ENCODE measurements around the gene MAP7D1. TPM values are rescaled to one million over a fixed set of nuclear protein-coding genes. Genes with fewer than 3 reads are reported as not detected.

The MAP7D1 gene
- total and polyA plus RNA-seq, 2 donors (not counting 3 experiments of a cell fraction or from before 2014, with no cell fraction given), result 69.7 to 193 TPM

DNA sequence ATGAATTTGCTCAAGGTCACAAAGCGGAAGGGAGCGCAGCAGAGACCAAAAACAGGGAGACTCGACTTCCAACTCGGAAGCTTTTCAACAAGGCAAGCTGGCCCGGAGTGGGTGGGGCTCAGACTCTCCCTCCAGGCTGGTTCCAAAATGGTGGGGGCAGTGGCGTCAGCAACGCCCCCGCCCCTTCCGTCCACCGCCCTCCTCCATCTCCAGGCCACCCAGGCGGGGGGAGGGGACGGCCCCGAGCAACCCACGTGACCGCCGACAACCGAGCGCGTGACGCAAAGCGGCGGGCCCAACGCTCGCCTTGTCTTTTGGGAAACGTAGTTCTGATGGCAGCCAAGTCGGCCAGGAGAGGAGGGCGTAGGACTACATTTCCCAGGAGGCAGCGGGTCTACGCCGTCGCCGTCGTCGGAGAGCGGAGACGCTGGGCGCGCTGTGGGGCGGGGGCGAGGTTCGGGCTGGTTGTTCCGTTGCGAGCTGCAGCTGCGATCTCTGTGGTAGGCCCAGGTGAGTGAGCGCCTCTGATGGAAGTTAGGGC is 68.1 kb downstream of the MAP7D1 start, which contains the start of gene THRAP3:
Gene THRAP3, plus strand, starts transcription at position 448 of the 541 bp plus-strand sequence. CDS start 58,121 bp downstream, outside the sequence.
- Histone ChIP-seq H4K20me1 (replicated peaks; ENCODE audit: control insufficient read depth, extremely low read depth, insufficient read depth, low read length) (peaks cover 7% of the 10 kb centered on the region), H3K27me3 (ENCODE audit: control insufficient read depth in 2 of 2, insufficient read depth in 2 of 2, low read length in 2 of 2) (no peaks in the 10 kb centered on the region), H3K9ac (replicated peaks; ENCODE audit: extremely low read depth, insufficient read depth, low read length) (peak within 1 kb of the TSS; percentile 95), H3K79me2 (ENCODE audit: control insufficient read depth, insufficient read depth, low read length) (peaks cover 48% of the 10 kb centered on the region), H3K4me3 (replicated peaks in 1 of 3; ENCODE audit: insufficient read depth in 1 of 3, low read depth in 1 of 3, low read length in 3 of 3) (peak within 1 kb of the TSS; percentile 74 to 99 (median 78)), H3K9me1 (replicated peaks; ENCODE audit: control insufficient read depth, extremely low read depth, insufficient read depth, low read length) (no peaks in the 10 kb centered on the region), H3K9me3 (replicated peaks; ENCODE audit: control insufficient read depth, insufficient read depth, low read length) (no peaks in the 10 kb centered on the region), H3K4me1 (ENCODE audit: control insufficient read depth, extremely low read depth, insufficient read depth, low read length) (peaks cover 17% of the 10 kb centered on the region), H2AFZ (ENCODE audit: low read depth, low read length) (peak within 1 kb of the TSS; percentile 78), H3K36me3 (ENCODE audit: control insufficient read depth in 2 of 2, extremely low read depth in 1 of 2, insufficient read depth in 2 of 2, low read length in 2 of 2) (peaks cover 2 to 3% of the 10 kb centered on the region in 2 experiments), H3K27ac (ENCODE audit: insufficient read depth, low read depth, low read length) (peak within 1 kb of the TSS; percentile 89), H3K4me2 (ENCODE audit: insufficient read depth, low read length) (peak within 1 kb of the TSS; percentile 99)
- TF ChIP-seq EZH2 (IDR thresholded peaks at IDR 0.05; ENCODE audit: borderline replicate concordance, low read depth, low read length, severe bottlenecking) (no peak), POLR2A (IDR thresholded peaks at IDR 0.05; ENCODE audit: low read depth, low read length) (peak; percentile 93), FOS (IDR thresholded peaks at IDR 0.05; ENCODE audit: borderline replicate concordance, insufficient read depth, low read length) (peak; percentile 26), POLR2AphosphoS5 (IDR thresholded peaks at IDR 0.05; ENCODE audit: insufficient read depth, low read depth, low read length) (peak; percentile 79)
- TF ChIP-seq, protein P1, sequence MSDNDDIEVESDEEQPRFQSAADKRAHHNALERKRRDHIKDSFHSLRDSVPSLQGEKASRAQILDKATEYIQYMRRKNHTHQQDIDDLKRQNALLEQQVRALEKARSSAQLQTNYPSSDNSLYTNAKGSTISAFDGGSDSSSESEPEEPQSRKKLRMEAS (IDR thresholded peaks at IDR 0.05; ENCODE audit: insufficient read depth, insufficient read length), result peak; percentile 93
- intact Hi-C loops (cut with micrococcal nuclease), result loop anchor here (1.0 to 5.0 kb wide), 4 partner anchors 36 to 1032 kb away; partner anchors contain the start of genes SFPQ and TRAPPC3
- FAIRE-seq, result peak; percentile 97
- BruUV-seq (replicated peaks), result no TSS peak
- ChIA-PET CTCF (interaction anchor here (0.6 to 2.9 kb wide), 15 partner anchors 10 to 227 kb away, joined by 3 to 17 read pairs (median 4); partner anchors contain the start of gene TRAPPC3), POLR2A (interaction anchor here (0.5 to 1.7 kb wide), 9 partner anchors 12 to 83 kb away, joined by 3 to 13 read pairs (median 3); partner anchors contain the start of gene MAP7D1)
- DNase-seq (ENCODE audit: low read depth, low spot score), result peak; percentile 100
- dilution Hi-C loops (cut with MboI; ENCODE audit: extremely low pct_ligation_motif_present, low sequenced_read_pairs), result no loop called here
